H1 (cell line): Measurements from ENCODE around the gene TMEM163. TPM values are rescaled to one million over a fixed set of nuclear protein-coding genes. Genes with fewer than 3 reads are reported as not detected.

ENCODE experiments used
- CREB1 ChIP-seq: IDR thresholded peaks from 2 replicates; pipeline ENCODE4 v1.6.1; 2012; ENCODE audit warnings: inconsistent platforms
- GTF2F1 ChIP-seq: IDR thresholded peaks from 2 replicates; pipeline ENCODE4 v1.6.1; 2012; ENCODE audit warnings: low read depth, low read length, improper control_type of control experiment, borderline replicate concordance
- KDM1A ChIP-seq: fragments of 200-600, 300-600 bp; sonication (generic); IDR thresholded peaks from 2 replicates; pipeline ENCODE4 v1.7.1; 2016; ENCODE audit warnings: mild to moderate bottlenecking, low read length, borderline replicate concordance
- POLR2AphosphoS5 ChIP-seq: IDR thresholded peaks from 2 replicates; pipeline ENCODE4 v1.6.1; 2011; ENCODE audit warnings: low read depth, low read length
- RFX5 ChIP-seq: IDR thresholded peaks from 2 replicates; pipeline ENCODE4 v1.6.1; 2011; ENCODE audit warnings: low read depth, low read length, improper control_type of control experiment, borderline replicate concordance
- SIRT6 ChIP-seq: IDR thresholded peaks from one replicate; pipeline ENCODE4 v1.7.1; 2012; ENCODE audit warnings: low read length, inconsistent platforms
- polyA plus RNA-seq, 7 experiments: library from polyadenylated mRNA; depleted of rRNA in 3 of 7; stranded (reverse) in 5 of 7; unstranded in 2 of 7; fragments of >200 nt in 5 of 7; fragments of 200-250 nt in 2 of 7; gene quantifications; 1 replicate in 5 of 7; 2 replicates in 1 of 7; 4 replicates in 1 of 7; pipeline versions ENCODE4 v1.2.1 to v1.2.3, GENCODE V29; 2011 to 2013; ENCODE audit warnings: missing spikeins in 2 of 7, mixed read lengths in 2 of 7
- total RNA-seq: library from RNA; stranded (reverse); fragmentation: NEBNext Ultra II Directional; extraction: Animal tissue kit (Norgen Biotek cat#: 25700); gene quantifications from 2 replicates; pipeline ENCODE4 v1.2.1, GENCODE V29; 2021

TMEM163 gene
- total and polyA plus RNA-seq, 2 of the 8 experiments (the other 6 are each of a cell fraction or from before 2014, with no cell fraction given), result 2.8 to 3.2 TPM

GRCh38 chr2:134583462-134583861 is 135.3 kb downstream of the TMEM163 start (continued):
- TF ChIP-seq RFX5 (no peak), CREB1 (no peak), SIRT6 (no peak), KDM1A (no peak), POLR2AphosphoS5 (no peak), GTF2F1 (no peak)
- TF ChIP-seq, all 59 proteins: peak for 0
